ENCODE data around the gene SDC4.
"Not testable (repeated sequence)": the region's sequence is repeated elsewhere in the genome, so short reads cannot be mapped to it uniquely, and the experiment has no call there.

The SDC4 gene

DNA sequence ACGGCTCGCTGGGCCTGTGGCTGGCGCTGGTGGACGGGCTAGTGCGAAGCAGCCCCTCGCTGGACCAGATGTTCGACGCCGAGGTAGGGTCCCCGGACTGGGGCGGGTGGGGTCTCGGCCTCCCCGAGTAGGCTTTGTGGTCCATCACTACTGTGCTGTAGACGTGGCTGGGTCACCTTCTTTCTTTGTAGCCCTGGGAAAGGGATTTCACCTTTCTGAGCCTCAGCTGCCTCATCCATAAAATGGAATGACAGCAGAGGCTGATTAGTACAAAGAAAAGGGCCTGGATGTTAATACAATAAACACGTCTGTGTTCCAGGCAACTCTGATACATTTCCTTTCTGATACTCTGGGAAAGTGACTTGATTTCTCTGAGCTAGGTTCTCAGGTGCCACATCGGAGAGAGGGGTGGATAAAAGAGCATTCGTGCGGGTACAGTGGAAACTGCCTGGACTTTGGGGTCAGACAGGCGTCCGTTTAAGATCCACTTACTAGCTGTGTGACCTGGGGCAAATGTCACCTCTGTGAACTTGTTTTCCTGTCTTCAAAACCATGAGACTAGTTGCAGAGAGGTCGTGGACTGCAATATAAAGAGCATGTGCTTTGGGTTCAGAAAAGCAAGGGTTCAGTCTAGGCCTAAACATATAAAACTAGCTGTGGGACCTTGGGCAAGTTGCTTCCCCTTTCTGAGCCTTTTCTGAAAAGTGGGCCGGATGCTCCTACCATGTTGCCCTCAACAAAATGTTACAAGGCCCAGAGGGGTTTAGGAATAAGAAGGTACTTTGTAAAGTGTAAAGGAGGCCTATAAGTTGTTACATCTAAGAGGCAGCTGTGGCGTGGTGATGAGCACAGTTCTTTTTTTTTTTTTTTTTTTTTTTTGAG lies 15.6 kb upstream of the SDC4 start:
- DNase-seq: no peak

DNA sequence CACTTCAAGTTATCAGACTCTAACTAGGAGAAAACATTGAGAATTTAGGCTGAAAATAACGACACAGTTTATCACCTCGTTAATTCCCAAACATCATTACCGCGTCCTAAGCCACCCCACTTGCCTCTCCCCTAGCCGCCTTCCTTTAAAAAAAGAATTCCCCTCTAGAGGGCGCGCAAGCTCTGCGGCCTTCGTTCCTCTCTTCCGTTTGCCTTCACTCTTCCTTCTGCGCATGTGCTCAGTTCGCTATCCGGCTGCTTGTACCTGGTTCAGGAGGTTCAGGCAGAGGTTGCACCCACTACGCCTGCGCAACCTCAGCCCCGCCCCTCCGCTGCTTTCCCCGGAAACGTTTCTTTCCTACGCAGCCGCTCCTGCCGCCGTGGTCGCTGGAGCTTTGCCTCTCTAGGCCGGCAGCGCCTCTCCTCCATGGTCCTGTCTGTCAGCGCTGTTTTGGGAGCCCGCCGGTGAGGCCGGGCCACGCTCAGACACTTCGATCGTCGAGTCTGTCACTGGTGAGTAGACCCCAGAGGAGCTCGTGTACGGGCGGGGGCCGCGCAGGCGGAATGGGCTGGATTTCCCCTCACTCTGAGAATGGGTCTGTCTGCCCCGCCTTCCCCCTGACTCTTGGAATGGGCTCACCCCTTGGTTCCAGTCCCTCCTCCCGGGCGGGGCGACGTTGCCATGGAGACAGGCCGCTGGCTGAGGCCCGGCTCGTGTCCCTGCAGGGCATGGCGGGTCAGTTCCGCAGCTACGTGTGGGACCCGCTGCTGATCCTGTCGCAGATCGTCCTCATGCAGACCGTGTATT lies 14.8 kb upstream of the SDC4 start, which contains the start of gene SYS1:
Gene SYS1 (plus strand): TSS at position 353 of the 807 bp plus-strand sequence. CDS start 376 bp downstream, at position 729.
- DNase-seq: peak; percentile 99

DNA sequence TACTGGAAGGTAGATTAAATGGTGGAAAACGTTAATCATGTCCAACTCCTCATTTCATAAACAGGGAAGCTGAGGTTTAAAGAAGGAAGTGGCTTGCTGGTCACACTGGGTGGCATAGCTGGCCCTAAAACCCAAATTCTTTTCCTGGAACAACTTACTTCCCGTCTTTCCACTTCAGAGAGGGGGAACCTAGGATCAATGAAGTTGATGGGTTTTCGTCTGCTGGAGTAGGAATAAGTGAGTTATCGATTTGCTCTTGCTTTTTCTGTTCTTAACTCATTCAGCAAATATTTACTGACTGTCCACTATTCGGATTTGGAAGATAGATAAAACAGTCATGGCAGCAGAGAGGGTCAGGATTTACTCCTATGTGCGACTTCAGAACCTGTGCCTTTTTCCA lies 13.6 kb upstream of the SDC4 start:
- no peak for DNase-seq

DNA sequence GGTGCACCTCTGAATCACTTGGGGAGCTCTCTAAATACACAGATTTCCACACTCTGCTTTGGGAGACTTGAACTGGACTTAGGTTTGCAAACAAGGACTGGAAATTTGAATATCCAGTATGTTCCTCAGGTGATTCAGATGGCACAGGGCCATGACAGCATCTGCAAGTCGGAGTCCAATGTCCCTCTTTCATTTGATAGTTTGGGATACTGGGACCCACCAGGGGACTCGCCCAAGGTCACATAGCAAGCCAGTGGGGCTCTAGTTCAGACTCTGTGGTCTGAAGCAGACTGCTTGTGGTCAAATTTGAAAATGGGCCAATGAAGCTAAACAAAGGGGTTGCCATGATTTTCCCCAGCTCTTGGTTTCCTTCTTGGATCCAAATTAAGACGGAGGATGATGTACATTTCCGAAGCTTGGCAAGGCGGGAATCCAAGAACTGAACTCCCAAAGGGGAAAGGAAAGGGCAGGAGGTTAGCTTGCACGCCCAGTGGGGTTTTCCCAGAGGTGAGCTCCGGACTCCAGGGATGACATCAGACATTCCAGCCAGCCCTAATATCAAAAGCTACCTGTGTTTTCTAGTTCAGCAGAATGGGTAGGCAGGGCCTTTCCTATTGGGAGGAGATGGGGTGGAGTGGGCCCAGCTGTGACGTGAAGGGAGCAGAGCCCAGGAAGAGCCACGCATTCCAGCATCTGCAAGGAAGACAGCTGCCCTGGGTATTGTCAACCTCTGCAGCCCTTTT lies 11.4 kb upstream of the SDC4 start:
- no peak for DNase-seq

DNA sequence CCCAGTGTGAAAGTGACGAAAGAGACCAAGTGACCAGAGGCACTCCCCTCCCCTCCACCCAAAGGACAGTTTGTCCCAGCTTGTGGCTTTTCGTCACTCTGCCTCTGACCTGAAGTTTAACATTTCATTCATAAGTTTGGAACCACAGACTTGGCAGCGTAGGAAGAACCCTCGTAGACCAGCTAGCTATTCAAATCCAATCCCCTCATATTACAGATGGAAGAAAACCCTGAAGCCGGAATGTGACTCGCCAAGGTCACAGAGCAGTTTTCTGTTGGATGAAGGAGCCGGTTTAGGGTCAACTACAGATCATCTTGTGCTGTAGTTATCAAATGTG lies 10.8 kb upstream of the SDC4 start:
- DNase-seq: no peak

DNA sequence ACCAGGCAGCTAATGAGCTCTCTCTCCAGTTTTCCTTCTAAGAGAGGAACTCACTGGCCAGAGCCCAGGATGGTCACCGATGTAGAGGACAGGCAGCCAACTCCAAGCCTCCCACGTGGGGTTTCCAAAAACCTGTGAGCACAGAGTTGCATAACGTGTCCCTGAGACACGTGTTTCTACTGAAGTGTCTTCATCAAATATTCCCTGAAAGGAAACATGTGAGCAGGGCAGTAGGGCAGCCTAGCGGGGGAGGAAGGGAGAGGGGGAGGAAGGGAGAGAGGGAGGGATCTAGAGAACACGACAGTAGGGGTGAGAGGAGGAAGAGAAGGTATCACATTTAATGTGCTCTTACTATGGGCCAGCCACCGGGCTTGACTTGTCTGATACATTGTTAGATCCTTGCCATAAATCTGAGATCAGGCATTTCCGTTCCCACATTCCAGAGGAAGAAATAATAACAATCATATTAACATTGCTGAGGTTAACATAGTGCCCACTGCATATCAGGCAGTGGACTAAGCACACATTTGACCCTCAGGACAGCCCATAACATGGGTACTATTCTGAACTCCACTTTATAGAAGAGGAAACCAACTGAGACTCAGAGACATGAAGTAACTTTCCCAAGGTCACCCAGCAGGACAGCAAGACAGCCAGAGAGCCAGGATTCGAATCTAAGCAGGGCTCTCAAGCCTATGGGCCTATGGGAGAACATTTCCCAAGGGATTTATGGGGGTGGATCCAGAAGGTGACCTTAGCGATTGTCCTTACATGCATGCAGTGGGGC lies 10.3 kb upstream of the SDC4 start:
- DNase-seq: peak; percentile 93

DNA sequence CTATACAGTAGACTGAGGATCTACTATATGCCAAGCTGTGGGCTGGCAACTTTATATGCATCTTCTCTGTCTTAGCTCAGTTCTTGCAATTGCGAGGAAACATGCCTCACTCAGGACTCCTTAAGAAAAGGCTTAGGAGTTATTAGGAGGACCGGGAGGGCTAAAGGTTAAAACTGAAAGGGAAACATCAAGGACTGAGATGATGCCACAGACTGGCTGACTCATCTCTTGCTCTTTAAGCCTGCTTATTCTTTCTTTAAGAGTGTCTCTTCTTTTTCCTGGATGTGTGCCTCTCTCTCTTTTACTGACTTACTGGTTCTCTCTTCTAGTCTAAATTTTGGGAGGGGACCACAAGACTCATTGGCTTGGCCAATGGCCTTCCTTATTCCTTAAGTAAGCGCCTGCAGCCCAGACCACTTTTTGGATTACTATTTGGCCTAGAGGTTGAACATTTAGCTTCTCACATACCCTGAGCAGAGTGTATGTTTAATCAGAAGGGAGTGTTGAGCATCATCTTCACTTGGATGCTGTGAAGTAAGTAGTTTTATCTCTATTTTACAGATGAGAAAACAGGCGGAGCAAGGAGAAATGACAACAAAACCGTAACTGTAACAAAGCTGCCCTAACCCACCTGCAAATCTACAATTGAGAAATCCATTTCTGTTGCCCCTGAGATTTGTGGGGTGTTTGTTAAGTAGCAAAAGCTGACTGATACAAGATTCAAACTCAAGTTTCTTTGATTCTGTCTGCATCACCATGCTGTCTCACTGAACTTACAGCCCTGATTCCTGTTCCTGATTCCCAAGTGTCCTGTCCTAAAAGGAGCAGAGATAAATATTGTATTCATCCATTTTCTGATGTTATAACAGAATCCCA lies 7.2 kb upstream of the SDC4 start:
- no peak for DNase-seq

DNA sequence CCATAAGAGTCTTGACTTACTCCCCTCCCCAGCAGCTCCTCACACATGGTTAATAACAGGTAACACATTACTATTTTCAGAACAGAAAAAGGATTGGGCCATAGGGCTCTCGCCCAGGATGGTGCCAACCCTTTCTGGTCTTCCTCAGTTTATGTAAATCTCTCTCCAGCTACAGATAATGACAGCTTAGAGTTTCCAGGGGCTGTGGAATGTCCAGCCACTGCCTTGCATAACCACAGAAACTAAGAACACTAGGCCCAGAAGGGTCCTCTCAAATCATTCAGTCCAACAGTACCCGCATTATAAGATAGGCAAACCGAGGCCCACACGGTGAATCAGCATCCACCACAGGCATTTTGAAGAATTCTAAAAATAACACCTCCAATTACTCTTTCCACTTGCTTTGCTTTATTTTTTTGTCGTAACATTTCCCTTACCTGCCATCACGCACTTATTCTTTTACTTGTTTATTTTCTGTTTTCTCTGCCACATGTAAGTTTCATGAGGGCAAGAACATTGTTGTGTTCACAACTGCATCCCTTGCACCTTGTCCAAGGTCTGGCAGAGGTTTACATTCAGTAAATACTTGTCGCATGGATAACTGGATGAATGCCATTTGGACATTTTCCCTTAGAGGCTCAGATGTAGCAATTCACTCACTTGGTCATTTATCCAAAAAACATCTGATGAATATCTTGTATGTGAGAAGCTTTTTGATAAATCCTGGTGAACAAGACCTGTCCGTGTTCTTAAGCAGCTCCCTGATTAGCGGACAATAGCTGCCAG lies 6.4 kb upstream of the SDC4 start:
- no peak for DNase-seq

DNA sequence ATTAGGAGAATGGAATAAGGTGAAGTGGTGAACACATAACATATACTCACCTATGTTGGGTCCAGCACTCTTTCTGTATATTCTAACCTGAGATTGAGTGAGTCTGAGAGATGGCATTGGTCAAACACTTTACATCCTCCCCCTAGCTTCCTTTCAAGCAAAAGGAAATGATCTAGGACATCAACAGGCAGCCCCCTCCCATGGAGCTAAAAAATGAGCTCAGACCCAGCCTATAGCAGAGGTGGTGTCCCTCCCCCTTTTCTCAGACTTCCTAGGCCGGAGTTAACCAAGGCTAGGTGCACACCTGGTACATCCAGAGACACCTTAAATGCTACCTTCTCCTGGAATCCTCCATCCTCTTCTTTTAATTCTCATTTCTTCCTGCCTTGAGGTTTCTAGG lies 5.5 kb upstream of the SDC4 start:
- no peak for DNase-seq

DNA sequence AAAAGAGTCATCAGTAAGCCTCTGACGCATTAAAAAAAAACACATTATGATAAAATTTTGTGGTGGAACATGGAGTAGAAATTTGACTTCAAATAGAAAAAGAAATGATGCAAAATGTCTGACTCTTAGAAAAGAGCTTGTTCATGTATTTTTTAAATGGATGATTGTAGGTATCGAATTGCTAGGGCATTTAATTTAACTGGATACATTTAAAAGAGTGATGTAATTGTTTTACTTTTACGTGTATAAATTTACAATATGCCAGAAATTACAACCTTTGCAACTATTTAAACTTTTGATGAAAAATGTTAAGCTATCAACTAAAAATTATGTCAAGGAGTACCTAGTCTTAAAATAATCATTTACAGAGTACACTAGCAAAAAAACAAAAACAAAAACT lies 4.5 kb upstream of the SDC4 start:
- DNase-seq: no peak

DNA sequence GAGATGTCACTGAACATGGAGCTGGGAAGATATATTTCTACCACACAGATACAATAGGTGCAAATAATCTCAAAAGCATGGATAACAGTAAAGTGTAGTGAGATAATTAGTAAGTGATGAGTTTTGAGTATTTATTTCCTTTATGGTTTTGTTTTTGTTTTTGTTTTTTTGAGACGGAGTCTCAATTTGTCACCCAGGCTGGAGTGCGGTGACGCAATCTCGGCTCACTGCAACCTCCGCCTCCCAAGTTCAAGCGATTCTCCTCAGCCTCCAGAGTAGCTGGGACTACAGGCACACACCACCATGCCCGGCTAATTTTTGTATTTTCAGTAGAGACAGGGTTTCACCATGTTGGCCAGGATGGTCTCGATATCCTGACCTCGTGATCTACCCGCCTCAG lies 2.6 kb upstream of the SDC4 start:
- DNase-seq: not testable (repeated sequence)

DNA sequence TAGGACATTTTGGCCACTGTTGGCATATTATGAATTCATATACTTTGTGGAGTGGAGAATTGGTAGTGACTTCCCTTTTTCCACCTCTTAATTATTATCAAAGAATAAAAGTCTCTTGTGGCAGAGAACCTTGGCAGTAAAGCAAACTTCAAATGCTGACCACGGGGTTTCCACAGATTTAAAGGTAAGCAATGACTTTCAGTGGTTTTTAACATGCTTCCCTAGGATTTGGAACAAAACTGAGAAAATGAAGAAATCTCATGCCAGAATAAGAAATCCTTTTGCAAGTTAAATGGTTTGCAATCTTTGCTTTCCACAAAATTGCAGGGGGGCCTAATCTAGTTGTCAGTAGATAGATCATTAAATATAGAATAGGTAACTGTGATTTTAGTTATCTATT lies 2.0 kb upstream of the SDC4 start:
- no peak for DNase-seq

DNA sequence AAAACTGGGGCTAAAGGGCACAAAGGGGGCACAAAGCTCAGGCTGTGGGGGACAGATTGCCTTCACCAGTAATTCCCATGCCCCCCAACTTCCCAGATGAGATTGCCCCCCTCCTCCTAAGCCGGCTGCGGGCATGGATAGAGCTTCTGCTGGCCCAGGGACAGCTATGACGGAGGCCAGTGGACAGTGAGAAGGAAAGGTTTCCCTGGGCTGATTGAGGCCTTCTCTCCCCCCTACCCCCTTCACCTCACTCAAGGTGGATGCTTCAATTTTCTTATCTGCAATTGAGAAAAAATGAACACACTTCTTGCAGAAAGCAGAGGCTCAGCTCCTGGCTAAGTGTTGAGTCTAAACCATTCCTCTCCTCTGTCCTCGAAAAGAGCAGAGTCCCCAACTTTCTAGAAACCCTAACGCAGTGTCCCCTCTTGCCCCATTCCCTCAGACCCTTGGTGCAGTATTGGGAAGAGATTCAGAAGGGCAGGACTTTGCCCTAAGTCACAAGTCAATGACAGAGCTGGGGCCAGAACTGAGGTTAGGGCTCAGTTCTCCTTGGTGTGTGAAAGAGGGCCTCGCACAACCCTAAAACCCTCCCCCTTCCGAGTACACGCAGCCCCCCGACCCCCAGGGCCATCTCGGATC lies 808 bp downstream of the SDC4 start:
- DNase-seq: no peak

DNA sequence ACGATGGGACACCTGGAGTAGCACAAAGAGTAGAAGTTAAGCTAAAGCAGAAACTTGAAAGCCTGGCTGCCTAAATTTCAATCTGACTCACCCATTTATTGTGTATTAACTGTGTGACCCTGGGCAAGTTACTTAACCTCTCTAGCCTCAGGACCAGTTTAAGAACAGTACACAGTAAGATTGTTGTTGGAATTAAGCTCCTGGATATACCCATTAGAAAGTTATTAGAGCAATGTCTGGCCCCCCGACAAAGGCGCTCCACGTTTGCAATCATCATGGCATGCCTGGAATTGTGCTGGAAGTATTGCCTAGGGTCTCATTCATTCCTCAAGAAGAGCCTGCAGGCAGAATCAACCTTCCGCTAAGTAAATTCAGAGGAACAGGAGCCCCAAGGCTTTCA lies 1.4 kb downstream of the SDC4 start:
- no peak for DNase-seq

DNA sequence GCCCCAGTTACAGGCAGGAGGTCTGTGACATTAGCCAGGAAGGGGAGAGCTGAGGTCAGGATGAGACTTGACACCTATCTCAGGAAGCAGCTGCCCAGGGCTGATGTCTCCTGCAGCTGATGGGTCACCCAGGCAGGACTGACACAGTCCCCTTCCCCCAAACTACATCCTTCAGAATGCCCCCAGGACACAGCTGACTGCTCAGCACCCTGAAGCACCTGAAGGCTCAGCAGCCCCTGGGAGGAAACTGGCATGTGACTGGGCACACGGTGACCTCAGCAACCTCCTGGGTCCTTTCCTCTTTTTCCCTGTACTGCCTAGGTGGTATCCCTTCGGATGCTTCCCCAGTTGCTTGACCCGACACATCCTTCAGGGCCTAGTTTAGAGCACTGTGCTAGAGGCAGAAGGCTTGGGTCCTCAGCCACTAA lies 1.9 kb downstream of the SDC4 start:
- DNase-seq: no peak

DNA sequence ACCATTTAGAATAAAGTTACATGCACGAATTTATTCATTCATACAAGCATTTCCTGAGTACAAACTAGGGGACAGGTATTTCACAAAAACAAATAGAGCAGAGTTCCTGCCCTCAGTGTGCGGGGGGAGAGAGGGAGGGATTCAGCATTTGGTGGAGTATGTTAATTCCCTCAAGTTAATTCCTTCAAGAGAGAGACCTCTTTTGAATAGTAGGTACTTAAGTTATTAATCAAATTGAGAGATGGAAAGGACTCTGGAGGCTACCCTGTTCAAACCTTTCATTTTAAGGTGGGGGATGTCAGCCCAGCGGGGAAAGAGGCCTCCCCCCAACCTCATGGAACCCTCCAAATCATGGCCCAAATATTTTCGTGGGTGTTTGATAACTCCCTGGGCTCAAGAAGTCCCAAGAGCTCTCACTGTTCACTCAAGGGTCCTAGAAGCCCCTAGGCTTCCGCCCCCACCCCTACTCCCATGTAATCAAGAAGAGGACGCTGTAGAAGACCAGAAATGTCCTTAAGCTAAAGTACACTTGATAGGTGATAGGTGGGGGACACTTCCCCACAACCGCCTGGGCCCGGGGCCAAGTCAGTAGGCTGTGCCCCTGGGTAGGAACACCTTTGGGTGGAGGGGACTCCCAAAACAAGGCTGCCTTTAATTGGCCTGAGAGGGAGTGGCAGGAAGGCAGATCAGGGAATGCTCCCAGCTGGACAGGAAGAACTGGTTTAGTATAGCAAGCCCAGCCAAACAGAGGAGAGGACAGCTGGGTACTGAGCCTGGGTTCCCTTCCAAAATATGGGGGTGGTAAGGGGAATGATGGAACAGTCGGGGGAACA lies 2.9 kb downstream of the SDC4 start:
- DNase-seq: peak; percentile 29

DNA sequence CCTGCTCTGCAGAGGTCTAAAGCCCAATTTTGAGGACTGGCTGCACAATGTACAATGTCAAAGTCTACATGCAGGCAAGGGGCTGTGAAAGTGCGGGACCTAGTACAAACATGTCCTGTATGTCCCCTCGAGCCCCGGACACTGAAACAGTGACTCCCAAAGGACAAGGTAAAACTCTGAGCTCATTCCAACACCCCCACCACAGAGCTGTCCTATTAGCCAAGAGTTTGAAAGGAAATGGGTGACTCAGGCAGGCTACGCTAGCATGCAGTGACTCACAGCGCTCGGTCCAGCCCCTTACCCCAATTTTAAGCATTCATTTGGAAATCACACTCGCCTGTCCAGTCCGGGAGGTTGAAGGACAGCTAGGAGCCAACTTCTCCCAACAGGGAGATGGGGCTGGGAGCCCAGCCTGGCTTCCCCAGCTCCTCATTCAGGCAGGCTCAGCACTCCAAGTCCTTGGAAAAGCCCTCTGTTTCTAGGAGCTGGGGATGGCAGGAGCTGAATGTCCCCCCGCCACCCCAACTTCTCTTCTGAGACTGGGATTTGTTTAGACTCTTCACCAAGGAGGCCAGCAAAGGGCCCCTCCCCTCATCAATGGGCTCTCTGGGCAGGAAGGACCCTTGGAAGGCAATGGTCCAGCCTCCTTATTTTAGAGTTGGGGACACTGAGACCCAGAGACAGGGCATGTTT lies 3.9 kb downstream of the SDC4 start:
- DNase-seq: peak; percentile 31

DNA sequence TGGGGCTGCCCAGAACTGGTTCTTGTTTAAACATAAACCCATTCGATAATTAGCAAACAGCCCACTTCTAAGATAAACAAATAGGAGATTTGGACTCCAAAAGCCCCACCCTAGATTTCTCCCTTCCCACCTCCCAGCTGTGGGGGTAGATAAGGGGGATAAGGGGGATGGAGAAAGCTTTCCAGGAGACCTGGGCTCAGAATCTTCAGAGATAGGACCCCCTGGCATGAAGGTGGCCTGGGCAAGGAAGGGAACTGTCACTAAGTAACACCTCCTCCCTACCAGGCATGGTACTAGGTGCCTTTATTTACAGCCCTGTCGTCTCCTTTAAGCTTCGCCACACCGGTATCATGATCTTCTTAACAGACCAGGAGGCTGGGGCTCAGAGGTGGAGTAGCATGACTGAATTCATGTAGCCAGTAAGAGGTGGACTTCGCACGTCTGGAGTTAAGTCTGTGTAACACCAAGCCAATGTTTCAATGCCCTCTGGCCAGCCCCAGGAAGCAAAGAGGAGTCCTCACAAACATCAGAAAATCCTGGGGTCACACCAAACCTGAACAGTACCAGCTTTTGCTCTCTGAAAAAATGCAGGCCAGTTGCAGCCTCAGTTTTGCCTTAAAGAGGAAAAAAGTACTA lies 4.6 kb downstream of the SDC4 start:
- DNase-seq: peak; percentile 86
